Tibial artery (tissue), 4 donors: ENCODE measurements around the gene KRT4.

Experiments used
- DNase-seq, 2 donors: peaks; one replicate each; pipeline ENCODE4 v3.0.0-alpha.2; 2019
- H3K27ac ChIP-seq, 2 donors: fragments of 200-600 bp; sonication (generic) in 1 of 2; 1 replicate in 1 of 2; 2 replicates in 1 of 2; pipeline ENCODE4 v1.5.1; 2018 to 2019; ENCODE audit warnings: mild to moderate bottlenecking in 1 of 2
- H3K27me3 ChIP-seq, 2 donors: fragments of 200-600 bp; sonication (generic) in 1 of 2; one replicate each; pipeline versions ENCODE4 v1.5.1 to v1.6.0; 2016 to 2019
- H3K36me3 ChIP-seq, 3 donors: fragments of 200-600 bp; sonication (generic) in 2 of 3; one replicate each; pipeline ENCODE4 v1.5.1; 2016 to 2019; ENCODE audit warnings: mild to moderate bottlenecking in 2 of 3
- H3K4me1 ChIP-seq, 4 donors: fragments of 200-600 bp; sonication (generic) in 2 of 4; 1 replicate in 3 of 4; 2 replicates in 1 of 4; pipeline ENCODE4 v1.5.1; 2016 to 2019
- H3K4me3 ChIP-seq, 2 donors: fragments of 200-600 bp; sonication (generic) in 1 of 2; 1 replicate in 1 of 2; 2 replicates in 1 of 2; pipeline ENCODE4 v1.5.1; 2018 to 2019; ENCODE audit warnings: mild to moderate bottlenecking in 2 of 2
- H3K9me3 ChIP-seq, 3 donors: fragments of 200-600 bp; sonication (generic) in 1 of 3; one replicate each; pipeline ENCODE4 v1.5.1; 2016 to 2019
- CTCF ChIP-seq, 2 experiments: fragments of 200-600 bp in 1 of 2; fragments of 450-650 bp in 1 of 2; IDR thresholded peaks; one replicate each; pipeline ENCODE4 v1.5.1; 2017 to 2019; ENCODE audit warnings: antibody characterized with exemption in 2 of 2, mild to moderate bottlenecking in 1 of 2, moderate library complexity in 1 of 2
- intact Hi-C: fragments of 100-400 bp; cut with DNase I; formaldehyde crosslinking; loops from one replicate; pipeline ENCODE4 v1.15.0; 2023; ENCODE audit warnings: low total_unique reads

Gene KRT4

GRCh38 chr12:52759218-52759617 is 54.7 kb downstream of the KRT4 start:
- DNase-seq = no peak
- Histone ChIP-seq H3K36me3 (no peaks in the 10 kb centered on the region), H3K4me1 (no peaks in the 10 kb centered on the region), H3K4me3 (no peak overlapping the region), H3K9me3 (peaks cover 2 to 25% (median 15%) of the 10 kb centered on the region in 3 donors), H3K27me3 (peaks cover 0 to 22% of the 10 kb centered on the region in 2 donors), H3K27ac (no peak overlapping the region)
- TF ChIP-seq CTCF (IDR thresholded peaks at IDR 0.05) = no peak
- intact Hi-C loops = no loop called here

- Histone ChIP-seq H3K4me1 (no peaks in the 10 kb centered on the region), H3K36me3 (no peaks in the 10 kb centered on the region), H3K9me3 (peaks cover 2 to 25% (median 15%) of the 10 kb centered on the region in 3 donors), H3K27me3 (peaks cover 0 to 31% of the 10 kb centered on the region in 2 donors), H3K27ac (no peak overlapping the region), H3K4me3 (no peak overlapping the region)
- TF ChIP-seq CTCF (IDR thresholded peaks at IDR 0.05) = no peak
- no peak for DNase-seq
- intact Hi-C loops = no loop called here
Observed at GRCh38 chr12:52757449-52758176, 56.3 kb downstream of the KRT4 start.
